ENCODE results near the gene FAM107B.
A peak's percentile ranks its signal among the peaks of the same experiment; 100 is the strongest.

The FAM107B gene

DNA sequence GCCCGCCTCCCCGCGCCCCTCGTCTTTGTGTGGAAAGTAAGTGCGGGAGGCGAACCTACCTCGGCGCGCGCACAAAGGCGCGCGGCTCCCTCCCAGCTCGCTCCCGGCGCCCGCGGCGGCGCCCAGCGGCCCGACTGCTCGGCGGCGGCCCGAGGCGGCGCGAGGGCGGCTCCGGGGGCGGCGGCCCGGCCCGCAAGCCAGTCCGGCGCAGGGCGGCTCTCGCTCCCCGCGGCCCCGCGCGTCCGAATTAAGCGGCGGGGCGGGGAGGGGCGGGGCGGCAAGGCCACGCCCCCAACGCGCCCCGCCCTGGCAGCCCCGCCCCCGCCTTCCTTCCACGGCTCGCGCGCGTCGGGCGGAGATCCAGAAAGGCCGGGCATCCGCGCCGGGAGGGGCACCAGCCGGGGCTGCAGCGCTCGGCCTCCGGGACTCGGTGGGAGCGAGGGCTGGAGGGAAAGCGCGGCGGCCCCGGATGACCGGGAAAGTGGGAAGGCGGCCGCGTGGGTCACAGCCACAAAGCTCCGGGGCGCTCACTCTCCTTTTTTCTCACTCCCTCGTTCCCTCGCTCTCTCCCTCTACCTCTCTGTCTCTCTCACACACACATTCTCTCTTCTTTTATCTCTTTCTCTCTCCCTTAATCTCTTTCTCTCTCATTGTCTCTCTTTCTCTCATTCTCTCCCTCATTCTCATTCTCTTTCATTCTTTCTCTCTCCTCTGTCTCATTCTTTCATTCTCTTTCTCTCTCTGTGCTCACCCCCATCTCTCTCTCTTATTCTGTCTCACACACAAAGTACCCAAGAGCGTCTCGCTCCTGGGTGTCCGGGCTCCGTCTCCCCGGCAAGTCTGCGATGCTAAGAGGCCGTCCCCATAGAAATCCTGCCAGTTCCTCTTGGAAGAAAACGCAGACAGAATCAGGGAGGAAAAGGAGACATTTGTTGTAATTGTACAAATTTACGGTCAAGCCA, 170.2 kb downstream of the FAM107B start (continued):
- TF ChIP-seq, protein P1, sequence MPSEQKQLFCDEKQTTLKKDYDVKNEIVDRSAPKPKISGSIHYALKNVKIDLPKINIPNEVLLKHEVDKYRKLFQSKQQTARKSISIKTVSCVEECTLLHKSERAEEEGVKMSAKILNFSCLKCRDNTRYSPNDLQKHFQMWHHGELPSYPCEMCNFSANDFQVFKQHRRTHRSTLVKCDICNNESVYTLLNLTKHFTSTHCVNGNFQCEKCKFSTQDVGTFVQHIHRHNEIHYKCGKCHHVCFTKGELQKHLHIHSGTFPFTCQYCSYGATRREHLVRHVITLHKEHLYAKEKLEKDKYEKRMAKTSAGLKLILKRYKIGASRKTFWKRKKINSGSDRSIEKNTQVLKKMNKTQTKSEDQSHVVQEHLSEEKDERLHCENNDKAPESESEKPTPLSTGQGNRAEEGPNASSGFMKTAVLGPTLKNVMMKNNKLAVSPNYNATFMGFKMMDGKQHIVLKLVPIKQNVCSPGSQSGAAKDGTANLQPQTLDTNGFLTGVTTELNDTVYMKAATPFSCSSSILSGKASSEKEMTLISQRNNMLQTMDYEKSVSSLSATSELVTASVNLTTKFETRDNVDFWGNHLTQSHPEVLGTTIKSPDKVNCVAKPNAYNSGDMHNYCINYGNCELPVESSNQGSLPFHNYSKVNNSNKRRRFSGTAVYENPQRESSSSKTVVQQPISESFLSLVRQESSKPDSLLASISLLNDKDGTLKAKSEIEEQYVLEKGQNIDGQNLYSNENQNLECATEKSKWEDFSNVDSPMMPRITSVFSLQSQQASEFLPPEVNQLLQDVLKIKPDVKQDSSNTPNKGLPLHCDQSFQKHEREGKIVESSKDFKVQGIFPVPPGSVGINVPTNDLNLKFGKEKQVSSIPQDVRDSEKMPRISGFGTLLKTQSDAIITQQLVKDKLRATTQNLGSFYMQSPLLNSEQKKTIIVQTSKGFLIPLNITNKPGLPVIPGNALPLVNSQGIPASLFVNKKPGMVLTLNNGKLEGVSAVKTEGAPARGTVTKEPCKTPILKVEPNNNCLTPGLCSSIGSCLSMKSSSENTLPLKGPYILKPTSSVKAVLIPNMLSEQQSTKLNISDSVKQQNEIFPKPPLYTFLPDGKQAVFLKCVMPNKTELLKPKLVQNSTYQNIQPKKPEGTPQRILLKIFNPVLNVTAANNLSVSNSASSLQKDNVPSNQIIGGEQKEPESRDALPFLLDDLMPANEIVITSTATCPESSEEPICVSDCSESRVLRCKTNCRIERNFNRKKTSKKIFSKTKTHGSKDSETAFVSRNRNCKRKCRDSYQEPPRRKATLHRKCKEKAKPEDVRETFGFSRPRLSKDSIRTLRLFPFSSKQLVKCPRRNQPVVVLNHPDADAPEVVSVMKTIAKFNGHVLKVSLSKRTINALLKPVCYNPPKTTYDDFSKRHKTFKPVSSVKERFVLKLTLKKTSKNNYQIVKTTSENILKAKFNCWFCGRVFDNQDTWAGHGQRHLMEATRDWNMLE (tag by site-specific recombination; conservative IDR thresholded peaks at IDR 0.05; ENCODE audit: low read depth) = no peak
- TF ChIP-seq ZNF140 (tag by site-specific recombination; IDR thresholded peaks at IDR 0.05) (no peak), KLF16 (tag by site-specific recombination; IDR thresholded peaks at IDR 0.05) (peak; percentile 72), ZNF571 (tag by site-specific recombination; IDR thresholded peaks at IDR 0.05) (no peak), GLI4 (tag by site-specific recombination; IDR thresholded peaks at IDR 0.05) (peak; percentile 74), ZNF133 (tag by site-specific recombination; IDR thresholded peaks at IDR 0.05) (no peak; the same call in 1 of the 2 replicates), ZNF596 (tag by site-specific recombination; IDR thresholded peaks at IDR 0.05) (peak; percentile 96), ZBTB7A (tag by site-specific recombination; IDR thresholded peaks at IDR 0.05; ENCODE audit: low read depth) (peak; percentile 23; the same call in 1 of the 2 replicates), KLF9 (tag by site-specific recombination; IDR thresholded peaks at IDR 0.05; ENCODE audit: low read depth) (peak; percentile 58), ZNF660 (tag by site-specific recombination; IDR thresholded peaks at IDR 0.05) (0 out of 2 replicates have a peak, but pooled peaks have one; percentile 26), ZNF433 (tag by site-specific recombination; IDR thresholded peaks at IDR 0.05; ENCODE audit: low read depth) (no peak), ZNF155 (tag by site-specific recombination; IDR thresholded peaks at IDR 0.05) (no peak), ZNF394 (tag by site-specific recombination; IDR thresholded peaks at IDR 0.05; ENCODE audit: borderline replicate concordance) (peak; percentile 36; the same call in 1 of the 2 replicates), YY2 (tag by site-specific recombination; IDR thresholded peaks at IDR 0.05) (no peak), ZNF202 (tag by site-specific recombination; IDR thresholded peaks at IDR 0.05; ENCODE audit: borderline replicate concordance) (no peak), KLF8 (tag by site-specific recombination; IDR thresholded peaks at IDR 0.05) (peak; percentile 86)
- TF ChIP-seq, protein P2, sequence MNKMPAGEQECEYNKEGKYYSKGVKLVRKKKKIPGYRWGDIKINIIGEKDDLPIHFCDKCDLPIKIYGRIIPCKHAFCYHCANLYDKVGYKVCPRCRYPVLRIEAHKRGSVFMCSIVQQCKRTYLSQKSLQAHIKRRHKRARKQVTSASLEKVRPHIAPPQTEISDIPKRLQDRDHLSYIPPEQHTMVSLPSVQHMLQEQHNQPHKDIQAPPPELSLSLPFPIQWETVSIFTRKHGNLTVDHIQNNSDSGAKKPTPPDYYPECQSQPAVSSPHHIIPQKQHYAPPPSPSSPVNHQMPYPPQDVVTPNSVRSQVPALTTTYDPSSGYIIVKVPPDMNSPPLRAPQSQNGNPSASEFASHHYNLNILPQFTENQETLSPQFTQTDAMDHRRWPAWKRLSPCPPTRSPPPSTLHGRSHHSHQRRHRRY (tag by site-specific recombination; IDR thresholded peaks at IDR 0.05) = no peak; the same call in 1 of the 2 replicates
- TF ChIP-seq, protein P3, sequence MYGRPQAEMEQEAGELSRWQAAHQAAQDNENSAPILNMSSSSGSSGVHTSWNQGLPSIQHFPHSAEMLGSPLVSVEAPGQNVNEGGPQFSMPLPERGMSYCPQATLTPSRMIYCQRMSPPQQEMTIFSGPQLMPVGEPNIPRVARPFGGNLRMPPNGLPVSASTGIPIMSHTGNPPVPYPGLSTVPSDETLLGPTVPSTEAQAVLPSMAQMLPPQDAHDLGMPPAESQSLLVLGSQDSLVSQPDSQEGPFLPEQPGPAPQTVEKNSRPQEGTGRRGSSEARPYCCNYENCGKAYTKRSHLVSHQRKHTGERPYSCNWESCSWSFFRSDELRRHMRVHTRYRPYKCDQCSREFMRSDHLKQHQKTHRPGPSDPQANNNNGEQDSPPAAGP (tag by site-specific recombination; IDR thresholded peaks at IDR 0.05) = peak; percentile 18; the same call in 1 of the 2 replicates
- TF ChIP-seq, protein P4, sequence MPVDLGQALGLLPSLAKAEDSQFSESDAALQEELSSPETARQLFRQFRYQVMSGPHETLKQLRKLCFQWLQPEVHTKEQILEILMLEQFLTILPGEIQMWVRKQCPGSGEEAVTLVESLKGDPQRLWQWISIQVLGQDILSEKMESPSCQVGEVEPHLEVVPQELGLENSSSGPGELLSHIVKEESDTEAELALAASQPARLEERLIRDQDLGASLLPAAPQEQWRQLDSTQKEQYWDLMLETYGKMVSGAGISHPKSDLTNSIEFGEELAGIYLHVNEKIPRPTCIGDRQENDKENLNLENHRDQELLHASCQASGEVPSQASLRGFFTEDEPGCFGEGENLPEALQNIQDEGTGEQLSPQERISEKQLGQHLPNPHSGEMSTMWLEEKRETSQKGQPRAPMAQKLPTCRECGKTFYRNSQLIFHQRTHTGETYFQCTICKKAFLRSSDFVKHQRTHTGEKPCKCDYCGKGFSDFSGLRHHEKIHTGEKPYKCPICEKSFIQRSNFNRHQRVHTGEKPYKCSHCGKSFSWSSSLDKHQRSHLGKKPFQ (tag by site-specific recombination; IDR thresholded peaks at IDR 0.05) = peak; percentile 22; the same call in 1 of the 2 replicates

Measured in HEK293 (cell line).